K562 (cell line): ENCODE results near the gene ATMIN. TPM values are rescaled to one million over a fixed set of nuclear protein-coding genes. Genes with fewer than 3 reads are reported as not detected.

Experiments
- BHLHE40 ChIP-seq: IDR thresholded peaks from 2 replicates; pipeline ENCODE4 v1.6.1; 2011; ENCODE audit warnings: low read length, improper control_type of control experiment
- EP300 ChIP-seq: IDR thresholded peaks from 2 replicates; pipeline ENCODE4 v1.6.1; 2012; ENCODE audit warnings: low read length, improper control_type of control experiment
- HNRNPL ChIP-seq: fragments of 200-400 bp; formaldehyde crosslinking; IDR thresholded peaks from 2 replicates; pipeline ENCODE4 v1.6.1; 2017; ENCODE audit warnings: low read depth, mild to moderate bottlenecking, low read length
- KLF6 ChIP-seq: fragments of 250-450 bp; sonication (Bioruptor Pico); IDR thresholded peaks from 2 replicates; pipeline ENCODE4 v1.4.0; 2020; ENCODE audit warnings: mild to moderate bottlenecking, moderate library complexity, borderline replicate concordance
- MEIS2 ChIP-seq: fragments of 450-650 bp; IDR thresholded peaks from 2 replicates; pipeline ENCODE4 v1.6.1; 2014; ENCODE audit warnings: mild to moderate bottlenecking; ENCODE audit not compliant: partially characterized antibody
- MIER1 ChIP-seq: fragments of 450-650 bp; IDR thresholded peaks from 2 replicates; pipeline ENCODE4 v1.6.1; 2016; ENCODE audit warnings: antibody characterized with exemption, mild to moderate bottlenecking, low read depth
- POU5F1 ChIP-seq: fragments of 150-350 bp; IDR thresholded peaks from 2 replicates; pipeline ENCODE4 v1.6.1; 2014; ENCODE audit warnings: borderline replicate concordance, low read length, low read depth, mild to moderate bottlenecking; ENCODE audit not compliant: partially characterized antibody
- TAF7 ChIP-seq: fragments of 450-650 bp; IDR thresholded peaks from 2 replicates; pipeline ENCODE4 v1.6.1; 2016; ENCODE audit warnings: missing genetic modification characterization, missing compliant biosample characterization
- TBL1XR1 ChIP-seq, 2 experiments: IDR thresholded peaks; 2 replicates each; pipeline ENCODE4 v1.6.1; 2012; ENCODE audit warnings: improper control_type of control experiment in 2 of 2, low read length in 2 of 2, mild to moderate bottlenecking in 1 of 2
- TEAD2 ChIP-seq: fragments of 450-650 bp; IDR thresholded peaks from 2 replicates; pipeline ENCODE4 v1.6.1; 2016; ENCODE audit warnings: missing genetic modification characterization, control low read depth, missing compliant biosample characterization
- THRAP3 ChIP-seq: fragments of 450-650 bp; IDR thresholded peaks from 2 replicates; pipeline ENCODE4 v1.6.1; 2016; ENCODE audit warnings: mild to moderate bottlenecking, inconsistent platforms, borderline replicate concordance
- TRIM28 ChIP-seq: fragments of 450-650 bp; IDR thresholded peaks from 2 replicates; pipeline ENCODE4 v1.6.1; 2017
- polyA plus RNA-seq, 8 experiments: library from polyadenylated mRNA; depleted of rRNA in 4 of 8; stranded (reverse) in 5 of 8; unstranded in 3 of 8; fragments of >200 nt; fragmentation: Nextera tagmentation in 2 of 8; fragmentation: Illumina TruSeq in 1 of 8; extraction: Ambion mirVana in 2 of 8; extraction: Trizol in 1 of 8; gene quantifications; 2 replicates each; pipeline versions ENCODE4 v1.2.1 to v1.2.3, GENCODE V29; 2011 to 2014; ENCODE audit warnings: inconsistent platforms in 1 of 8, missing spikeins in 1 of 8
- total RNA-seq, 7 experiments: library from RNA; depleted of rRNA in 6 of 7; stranded (reverse); fragments of >200 nt in 6 of 7; fragmentation: Illumina TruSeq in 2 of 7; extraction: Trizol in 2 of 7; gene quantifications; 2 replicates each; pipeline versions ENCODE4 v1.2.1 to v1.2.3, GENCODE V29; 2011 to 2021; ENCODE audit warnings: low replicate concordance in 1 of 7
- TF ChIP-seq, protein P1 (sequence below): fragments of 450-650 bp; IDR thresholded peaks from 2 replicates; pipeline ENCODE4 v1.6.1; 2018; ENCODE audit not compliant: partially characterized antibody
- TF ChIP-seq, protein P2 (sequence below): fragments of 250-450 bp; sonication (Bioruptor Pico); IDR thresholded peaks from 2 replicates; pipeline ENCODE4 v1.9.0; 2021; ENCODE audit warnings: mild to moderate bottlenecking, inconsistent platforms
- TF ChIP-seq, protein P3 (sequence below): sonication (generic); formaldehyde crosslinking; IDR thresholded peaks from 2 replicates; pipeline ENCODE4 v1.8.0; 2023; ENCODE audit warnings: mild to moderate bottlenecking, missing genetic modification reagents
- TF ChIP-seq, protein P4 (sequence below), 2 experiments: fragments of 450-650 bp in 1 of 2; sonication (generic) in 1 of 2; formaldehyde crosslinking; conservative IDR thresholded peaks; 2 replicates each; pipeline versions ENCODE4 v1.4.0 to v1.8.1; 2020 to 2022; ENCODE audit warnings: mild to moderate bottlenecking in 1 of 2, missing genetic modification reagents in 1 of 2

The ATMIN gene
- total and polyA plus RNA-seq, 9 of the 15 experiments (the other 6 are each of a cell fraction or from before 2014, with no cell fraction given): 6.7 to 40.9 (median 23.4) TPM

DNA sequence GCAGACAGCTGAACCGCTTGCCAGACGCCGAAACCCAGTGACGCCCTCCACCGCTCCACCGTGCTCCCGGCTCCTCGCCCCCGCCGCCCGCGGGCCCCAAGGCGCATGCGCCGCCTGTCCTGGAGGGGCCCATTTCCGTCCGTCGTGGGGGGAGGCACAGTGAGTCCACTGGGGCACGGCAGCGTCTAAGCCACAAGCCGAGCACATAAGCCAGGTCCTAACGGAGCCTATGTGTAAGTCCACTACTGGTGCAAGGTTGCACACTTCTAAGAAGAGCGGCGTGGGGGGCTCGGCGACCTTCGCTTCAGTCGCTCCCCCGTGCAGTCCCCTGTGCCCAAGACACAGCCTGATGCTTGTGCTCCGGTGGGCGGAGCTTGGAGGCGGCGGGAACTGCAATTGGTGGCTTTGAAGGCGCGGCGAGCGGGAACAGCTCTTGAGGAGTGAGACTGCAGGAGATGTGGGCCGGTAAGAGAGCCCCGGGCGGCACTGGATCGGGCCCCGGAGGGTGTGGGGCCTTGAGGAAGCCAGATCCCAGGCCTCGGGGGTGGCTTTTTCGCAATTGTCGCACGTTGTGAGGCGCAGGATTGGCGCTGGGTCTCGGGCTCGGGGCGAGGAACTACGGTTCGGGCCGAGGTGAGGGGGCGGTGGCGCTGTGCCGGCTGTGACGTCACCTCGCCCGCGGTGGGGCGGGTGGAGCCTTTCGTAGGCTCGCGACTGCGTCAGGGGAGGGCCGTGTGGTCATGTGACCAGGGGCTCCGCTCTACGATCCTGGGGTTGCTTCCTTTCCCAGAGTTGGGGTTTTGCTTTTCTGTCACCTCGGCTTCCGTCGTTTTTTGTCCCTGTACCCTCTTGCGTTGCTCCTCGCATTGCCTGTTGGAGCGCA, 28.6 kb upstream of the ATMIN start, which contains the start of the genes CENPN and CMC2 (continued):
- TF ChIP-seq, protein P1, sequence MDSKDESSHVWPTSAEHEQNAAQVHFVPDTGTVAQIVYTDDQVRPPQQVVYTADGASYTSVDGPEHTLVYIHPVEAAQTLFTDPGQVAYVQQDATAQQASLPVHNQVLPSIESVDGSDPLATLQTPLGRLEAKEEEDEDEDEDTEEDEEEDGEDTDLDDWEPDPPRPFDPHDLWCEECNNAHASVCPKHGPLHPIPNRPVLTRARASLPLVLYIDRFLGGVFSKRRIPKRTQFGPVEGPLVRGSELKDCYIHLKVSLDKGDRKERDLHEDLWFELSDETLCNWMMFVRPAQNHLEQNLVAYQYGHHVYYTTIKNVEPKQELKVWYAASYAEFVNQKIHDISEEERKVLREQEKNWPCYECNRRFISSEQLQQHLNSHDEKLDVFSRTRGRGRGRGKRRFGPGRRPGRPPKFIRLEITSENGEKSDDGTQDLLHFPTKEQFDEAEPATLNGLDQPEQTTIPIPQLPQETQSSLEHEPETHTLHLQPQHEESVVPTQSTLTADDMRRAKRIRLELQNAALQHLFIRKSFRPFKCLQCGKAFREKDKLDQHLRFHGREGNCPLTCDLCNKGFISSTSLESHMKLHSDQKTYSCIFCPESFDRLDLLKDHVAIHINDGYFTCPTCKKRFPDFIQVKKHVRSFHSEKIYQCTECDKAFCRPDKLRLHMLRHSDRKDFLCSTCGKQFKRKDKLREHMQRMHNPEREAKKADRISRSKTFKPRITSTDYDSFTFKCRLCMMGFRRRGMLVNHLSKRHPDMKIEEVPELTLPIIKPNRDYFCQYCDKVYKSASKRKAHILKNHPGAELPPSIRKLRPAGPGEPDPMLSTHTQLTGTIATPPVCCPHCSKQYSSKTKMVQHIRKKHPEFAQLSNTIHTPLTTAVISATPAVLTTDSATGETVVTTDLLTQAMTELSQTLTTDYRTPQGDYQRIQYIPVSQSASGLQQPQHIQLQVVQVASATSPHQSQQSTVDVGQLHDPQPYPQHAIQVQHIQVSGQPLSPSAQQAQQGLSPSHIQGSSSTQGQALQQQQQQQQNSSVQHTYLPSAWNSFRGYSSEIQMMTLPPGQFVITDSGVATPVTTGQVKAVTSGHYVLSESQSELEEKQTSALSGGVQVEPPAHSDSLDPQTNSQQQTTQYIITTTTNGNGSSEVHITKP: peak; percentile 100
- TF ChIP-seq KLF6 (CRISPR knock-in tag) (peak; percentile 24; the same call in 1 of the 2 replicates), BHLHE40 (peak; percentile 95), TAF7 (tag) (peak; percentile 79), MIER1 (peak; percentile 88), HNRNPL (no peak), THRAP3 (no peak), TEAD2 (no peak), MEIS2 (peak; percentile 76), TBL1XR1 (IDR thresholded peaks at IDR 0.05; ENCODE audit: low read length in 2 of 2) (0 out of 4 replicates have a peak, but pooled peaks of 1 of the 2 experiments have one; percentile 29), TRIM28 (peak; percentile 78; the same call in 1 of the 2 replicates), EP300 (no peak; the same call in none of the 2 replicates), POU5F1 (peak; percentile 81)
- TF ChIP-seq, protein P2, sequence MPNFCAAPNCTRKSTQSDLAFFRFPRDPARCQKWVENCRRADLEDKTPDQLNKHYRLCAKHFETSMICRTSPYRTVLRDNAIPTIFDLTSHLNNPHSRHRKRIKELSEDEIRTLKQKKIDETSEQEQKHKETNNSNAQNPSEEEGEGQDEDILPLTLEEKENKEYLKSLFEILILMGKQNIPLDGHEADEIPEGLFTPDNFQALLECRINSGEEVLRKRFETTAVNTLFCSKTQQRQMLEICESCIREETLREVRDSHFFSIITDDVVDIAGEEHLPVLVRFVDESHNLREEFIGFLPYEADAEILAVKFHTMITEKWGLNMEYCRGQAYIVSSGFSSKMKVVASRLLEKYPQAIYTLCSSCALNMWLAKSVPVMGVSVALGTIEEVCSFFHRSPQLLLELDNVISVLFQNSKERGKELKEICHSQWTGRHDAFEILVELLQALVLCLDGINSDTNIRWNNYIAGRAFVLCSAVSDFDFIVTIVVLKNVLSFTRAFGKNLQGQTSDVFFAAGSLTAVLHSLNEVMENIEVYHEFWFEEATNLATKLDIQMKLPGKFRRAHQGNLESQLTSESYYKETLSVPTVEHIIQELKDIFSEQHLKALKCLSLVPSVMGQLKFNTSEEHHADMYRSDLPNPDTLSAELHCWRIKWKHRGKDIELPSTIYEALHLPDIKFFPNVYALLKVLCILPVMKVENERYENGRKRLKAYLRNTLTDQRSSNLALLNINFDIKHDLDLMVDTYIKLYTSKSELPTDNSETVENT (CRISPR knock-in tag): peak; percentile 71
- TF ChIP-seq, protein P3, sequence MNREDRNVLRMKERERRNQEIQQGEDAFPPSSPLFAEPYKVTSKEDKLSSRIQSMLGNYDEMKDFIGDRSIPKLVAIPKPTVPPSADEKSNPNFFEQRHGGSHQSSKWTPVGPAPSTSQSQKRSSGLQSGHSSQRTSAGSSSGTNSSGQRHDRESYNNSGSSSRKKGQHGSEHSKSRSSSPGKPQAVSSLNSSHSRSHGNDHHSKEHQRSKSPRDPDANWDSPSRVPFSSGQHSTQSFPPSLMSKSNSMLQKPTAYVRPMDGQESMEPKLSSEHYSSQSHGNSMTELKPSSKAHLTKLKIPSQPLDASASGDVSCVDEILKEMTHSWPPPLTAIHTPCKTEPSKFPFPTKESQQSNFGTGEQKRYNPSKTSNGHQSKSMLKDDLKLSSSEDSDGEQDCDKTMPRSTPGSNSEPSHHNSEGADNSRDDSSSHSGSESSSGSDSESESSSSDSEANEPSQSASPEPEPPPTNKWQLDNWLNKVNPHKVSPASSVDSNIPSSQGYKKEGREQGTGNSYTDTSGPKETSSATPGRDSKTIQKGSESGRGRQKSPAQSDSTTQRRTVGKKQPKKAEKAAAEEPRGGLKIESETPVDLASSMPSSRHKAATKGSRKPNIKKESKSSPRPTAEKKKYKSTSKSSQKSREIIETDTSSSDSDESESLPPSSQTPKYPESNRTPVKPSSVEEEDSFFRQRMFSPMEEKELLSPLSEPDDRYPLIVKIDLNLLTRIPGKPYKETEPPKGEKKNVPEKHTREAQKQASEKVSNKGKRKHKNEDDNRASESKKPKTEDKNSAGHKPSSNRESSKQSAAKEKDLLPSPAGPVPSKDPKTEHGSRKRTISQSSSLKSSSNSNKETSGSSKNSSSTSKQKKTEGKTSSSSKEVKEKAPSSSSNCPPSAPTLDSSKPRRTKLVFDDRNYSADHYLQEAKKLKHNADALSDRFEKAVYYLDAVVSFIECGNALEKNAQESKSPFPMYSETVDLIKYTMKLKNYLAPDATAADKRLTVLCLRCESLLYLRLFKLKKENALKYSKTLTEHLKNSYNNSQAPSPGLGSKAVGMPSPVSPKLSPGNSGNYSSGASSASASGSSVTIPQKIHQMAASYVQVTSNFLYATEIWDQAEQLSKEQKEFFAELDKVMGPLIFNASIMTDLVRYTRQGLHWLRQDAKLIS (CRISPR knock-in tag): no peak; the same call in none of the 2 replicates
- TF ChIP-seq, protein P4, sequence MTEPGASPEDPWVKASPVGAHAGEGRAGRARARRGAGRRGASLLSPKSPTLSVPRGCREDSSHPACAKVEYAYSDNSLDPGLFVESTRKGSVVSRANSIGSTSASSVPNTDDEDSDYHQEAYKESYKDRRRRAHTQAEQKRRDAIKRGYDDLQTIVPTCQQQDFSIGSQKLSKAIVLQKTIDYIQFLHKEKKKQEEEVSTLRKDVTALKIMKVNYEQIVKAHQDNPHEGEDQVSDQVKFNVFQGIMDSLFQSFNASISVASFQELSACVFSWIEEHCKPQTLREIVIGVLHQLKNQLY (CRISPR knock-in tag; conservative IDR thresholded peaks at IDR 0.05): 0 out of 4 replicates have a peak, but pooled peaks of 1 of the 2 experiments have one; percentile 61
